MM.1S (cell line): ENCODE data around the gene NAGLU.

Source experiments
- DNase-seq: peaks from one replicate; pipeline ENCODE4 v3.0.0-alpha.2; 2015
- H2AFZ ChIP-seq: fragments of 300-600 bp; sonication (generic); 2 replicates; pipeline ENCODE4 v1.6.0; 2016; ENCODE audit warnings: antibody characterized with exemption, low read length
- H3F3A ChIP-seq: fragments of 300-600 bp; sonication (generic); 2 replicates; pipeline ENCODE4 v1.6.1; 2016; ENCODE audit warnings: mild to moderate bottlenecking, antibody characterized with exemption, low read length, moderate library complexity, mixed read lengths; ENCODE audit not compliant: insufficient read depth
- H3K27ac ChIP-seq: fragments of 300-600 bp; sonication (generic); 2 replicates; pipeline ENCODE4 v1.5.1; 2016; ENCODE audit warnings: mild to moderate bottlenecking, low read length
- H3K27me3 ChIP-seq: fragments of 300-600 bp; sonication (generic); replicated peaks from 2 replicates; pipeline ENCODE4 v1.6.0; 2016; ENCODE audit warnings: low read length; ENCODE audit not compliant: insufficient read depth
- H3K36me3 ChIP-seq: fragments of 300-600 bp; sonication (generic); replicated peaks from 2 replicates; pipeline ENCODE4 v1.6.1; 2016; ENCODE audit warnings: mild to moderate bottlenecking, low read length, mixed read lengths; ENCODE audit not compliant: insufficient read depth
- H3K4me1 ChIP-seq: fragments of 300-600 bp; sonication (generic); 2 replicates; pipeline ENCODE4 v1.6.1; 2016; ENCODE audit warnings: low read length, mixed read lengths
- H3K4me2 ChIP-seq: fragments of 300-600 bp; sonication (generic); 2 replicates; pipeline ENCODE4 v1.6.0; 2016; ENCODE audit warnings: low read depth, low read length
- H3K4me3 ChIP-seq: fragments of 300-600 bp; sonication (generic); 2 replicates; pipeline ENCODE4 v1.5.1; 2016; ENCODE audit warnings: low read length, mixed read lengths
- H3K79me2 ChIP-seq: fragments of 300-600 bp; sonication (generic); 2 replicates; pipeline ENCODE4 v1.6.1; 2016; ENCODE audit warnings: mixed run types, low read length, mixed read lengths
- H3K9ac ChIP-seq: fragments of 300-600 bp; sonication (generic); 2 replicates; pipeline ENCODE4 v1.6.1; 2016; ENCODE audit warnings: low read length, mixed read lengths
- H3K9me2 ChIP-seq: fragments of 300-600 bp; sonication (generic); replicated peaks from 2 replicates; pipeline ENCODE4 v1.6.1; 2016; ENCODE audit warnings: mild to moderate bottlenecking, low read length, mixed read lengths; ENCODE audit not compliant: insufficient read depth
- H3K9me3 ChIP-seq: fragments of 300-600 bp; sonication (generic); replicated peaks from 2 replicates; pipeline ENCODE4 v1.6.1; 2016; ENCODE audit warnings: mild to moderate bottlenecking, low read length, mixed read lengths; ENCODE audit not compliant: insufficient read depth
- H4K20me1 ChIP-seq: fragments of 300-600 bp; sonication (generic); 2 replicates; pipeline ENCODE4 v1.6.1; 2016; ENCODE audit warnings: mild to moderate bottlenecking, low read length, moderate library complexity, mixed read lengths; ENCODE audit not compliant: insufficient read depth
- EZH2 ChIP-seq: fragments of 300-600 bp; sonication (generic); optimal IDR thresholded peaks from 2 replicates; pipeline ENCODE3; 2017; ENCODE audit warnings: low read depth, mild to moderate bottlenecking, antibody characterized with exemption, low read length, mixed read lengths
- EZH2phosphoT487 ChIP-seq: fragments of 300-600 bp; sonication (generic); IDR thresholded peaks from 2 replicates; pipeline ENCODE4 v1.6.1; 2018; ENCODE audit warnings: antibody characterized with exemption, low read length
- TF ChIP-seq, protein P1 (sequence below): fragments of 300-600 bp; sonication (generic); IDR thresholded peaks from 2 replicates; pipeline ENCODE4 v1.5.1; 2016; ENCODE audit warnings: antibody characterized with exemption, low read length, mixed read lengths

The NAGLU gene

DNA sequence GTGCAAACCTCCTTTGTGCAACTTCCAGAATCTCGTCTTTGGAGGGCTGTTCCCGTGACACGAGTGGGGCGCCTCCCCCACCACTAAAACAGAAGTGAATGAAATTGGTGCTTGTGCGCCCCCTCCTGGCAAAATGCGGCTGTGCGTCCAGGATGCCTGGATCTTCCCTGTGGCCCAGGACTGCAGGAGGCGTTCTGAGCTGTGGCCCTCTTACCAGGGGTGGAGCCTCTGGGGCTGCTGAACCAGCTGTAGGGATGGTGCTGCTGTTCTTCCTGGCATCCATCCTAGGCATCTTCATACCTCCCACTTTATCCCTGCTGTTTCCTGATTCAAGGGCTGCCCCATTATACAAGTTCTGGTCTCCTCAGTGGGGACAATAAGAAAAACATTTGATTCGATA lies 18.5 kb upstream of the NAGLU start:
- H3K27me3 ChIP-seq, result no peaks in the 10 kb centered on the region
- H3K9me3 ChIP-seq, result no peaks in the 10 kb centered on the region
- no peak overlapping the region for H3K9ac ChIP-seq
- H4K20me1 ChIP-seq, result no peaks in the 10 kb centered on the region
- no peaks in the 10 kb centered on the region for H3K36me3 ChIP-seq
- H3K9me2 ChIP-seq, result no peaks in the 10 kb centered on the region
- TF ChIP-seq, protein P1, sequence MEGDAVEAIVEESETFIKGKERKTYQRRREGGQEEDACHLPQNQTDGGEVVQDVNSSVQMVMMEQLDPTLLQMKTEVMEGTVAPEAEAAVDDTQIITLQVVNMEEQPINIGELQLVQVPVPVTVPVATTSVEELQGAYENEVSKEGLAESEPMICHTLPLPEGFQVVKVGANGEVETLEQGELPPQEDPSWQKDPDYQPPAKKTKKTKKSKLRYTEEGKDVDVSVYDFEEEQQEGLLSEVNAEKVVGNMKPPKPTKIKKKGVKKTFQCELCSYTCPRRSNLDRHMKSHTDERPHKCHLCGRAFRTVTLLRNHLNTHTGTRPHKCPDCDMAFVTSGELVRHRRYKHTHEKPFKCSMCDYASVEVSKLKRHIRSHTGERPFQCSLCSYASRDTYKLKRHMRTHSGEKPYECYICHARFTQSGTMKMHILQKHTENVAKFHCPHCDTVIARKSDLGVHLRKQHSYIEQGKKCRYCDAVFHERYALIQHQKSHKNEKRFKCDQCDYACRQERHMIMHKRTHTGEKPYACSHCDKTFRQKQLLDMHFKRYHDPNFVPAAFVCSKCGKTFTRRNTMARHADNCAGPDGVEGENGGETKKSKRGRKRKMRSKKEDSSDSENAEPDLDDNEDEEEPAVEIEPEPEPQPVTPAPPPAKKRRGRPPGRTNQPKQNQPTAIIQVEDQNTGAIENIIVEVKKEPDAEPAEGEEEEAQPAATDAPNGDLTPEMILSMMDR, result peak; percentile 98
- no peak for TF ChIP-seq EZH2
- H3K4me1 ChIP-seq, result no peaks in the 10 kb centered on the region
- no peak overlapping the region for H3K4me3 ChIP-seq
- H3K27ac ChIP-seq, result no peak overlapping the region
- no peaks in the 10 kb centered on the region for H3F3A ChIP-seq
- no peak overlapping the region for H2AFZ ChIP-seq
- DNase-seq, result peak; percentile 70
- no peak overlapping the region for H3K4me2 ChIP-seq
- H3K79me2 ChIP-seq, result no peaks in the 10 kb centered on the region

DNA sequence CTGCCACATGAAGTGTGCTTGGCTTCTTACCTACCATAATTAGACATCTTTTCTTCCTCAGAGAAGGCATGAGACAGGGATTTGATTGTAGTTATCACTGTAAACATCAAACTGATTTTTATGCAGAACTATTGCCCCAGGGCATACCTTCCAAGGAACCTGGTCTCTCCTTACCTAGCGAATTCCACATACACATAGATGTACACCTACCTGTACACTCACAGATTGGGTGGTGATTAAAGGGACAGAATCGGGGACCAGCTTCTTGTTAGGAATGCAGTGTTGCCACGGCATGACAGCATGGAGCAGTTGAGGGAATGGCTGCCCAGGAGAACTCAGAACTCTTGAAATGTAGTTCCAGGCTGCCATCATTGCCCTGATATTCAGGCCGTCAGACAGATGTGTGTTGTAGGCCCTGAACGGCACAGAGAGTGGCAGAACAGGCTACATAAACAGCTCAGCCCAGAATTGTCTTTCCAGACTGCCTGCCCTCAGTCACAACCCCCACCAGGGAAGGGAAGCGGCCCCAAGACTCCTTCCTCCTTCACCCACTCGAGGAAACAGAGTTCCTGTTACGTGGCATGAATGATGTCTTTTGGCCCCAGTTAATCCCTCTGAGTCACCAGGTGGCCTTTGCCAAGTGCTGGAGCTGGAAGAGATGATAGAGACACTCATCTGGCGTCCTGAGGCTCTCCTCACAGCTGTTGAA lies 17.8 kb upstream of the NAGLU start:
- Histone ChIP-seq H3K4me3 (no peak overlapping the region), H3K9ac (no peak overlapping the region), H3K36me3 (no peaks in the 10 kb centered on the region), H3K4me1 (no peaks in the 10 kb centered on the region), H3K27ac (no peak overlapping the region), H3K4me2 (no peak overlapping the region), H3K9me2 (no peaks in the 10 kb centered on the region), H4K20me1 (no peaks in the 10 kb centered on the region), H3K27me3 (no peaks in the 10 kb centered on the region), H3F3A (no peaks in the 10 kb centered on the region), H2AFZ (no peak overlapping the region), H3K79me2 (no peaks in the 10 kb centered on the region), H3K9me3 (no peaks in the 10 kb centered on the region)
- no peak for TF ChIP-seq EZH2
- no peak for TF ChIP-seq EZH2phosphoT487
- TF ChIP-seq, protein P1, result no peak
- DNase-seq, result no peak

DNA sequence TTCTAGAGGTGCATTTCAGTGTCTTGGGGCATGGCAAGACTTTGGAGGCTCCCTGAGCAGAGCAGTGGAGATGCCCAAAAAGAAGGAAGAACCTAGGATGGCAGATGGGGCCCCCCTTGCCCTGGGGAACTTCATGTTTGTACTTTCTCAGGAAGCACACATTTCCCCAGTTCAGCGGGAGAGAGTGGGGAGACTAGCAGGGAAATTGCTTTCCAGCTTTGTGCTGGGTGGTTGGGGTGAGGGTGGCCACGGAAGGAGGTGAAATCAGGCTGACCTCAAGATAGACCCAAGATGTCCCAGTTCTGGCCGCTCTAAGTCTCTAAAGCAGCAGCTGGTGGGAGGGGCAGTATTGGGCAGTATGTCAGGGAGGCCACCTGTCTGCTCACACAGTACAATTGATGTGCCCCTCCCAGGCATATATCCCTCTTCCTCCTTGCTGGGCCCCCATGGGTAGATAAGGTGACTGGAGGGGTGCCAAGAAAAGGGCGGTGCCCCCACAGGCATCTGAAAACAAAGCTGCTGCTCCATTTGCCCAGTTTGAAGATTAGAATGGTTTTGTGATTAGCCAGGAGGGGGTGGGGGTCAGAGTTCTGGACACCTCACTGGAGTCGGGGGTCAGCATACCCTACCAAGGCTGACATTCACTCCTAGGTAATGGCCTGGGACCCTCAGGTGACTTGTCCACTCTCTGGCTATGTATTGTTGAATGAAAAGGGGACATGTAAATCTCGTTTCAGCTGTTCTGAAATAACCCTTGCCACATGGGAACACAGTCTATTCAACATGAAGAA lies 17.1 kb upstream of the NAGLU start:
- H3K4me1 ChIP-seq, result no peaks in the 10 kb centered on the region
- H2AFZ ChIP-seq, result no peak overlapping the region

More for the DNA sequence above, 17.1 kb upstream of the NAGLU start:
- H3F3A ChIP-seq, result no peaks in the 10 kb centered on the region
- no peaks in the 10 kb centered on the region for H3K9me3 ChIP-seq
- H4K20me1 ChIP-seq, result no peaks in the 10 kb centered on the region
- DNase-seq, result no peak
- H3K36me3 ChIP-seq, result no peaks in the 10 kb centered on the region
- no peak overlapping the region for H3K4me3 ChIP-seq
- TF ChIP-seq, protein P1, result no peak
- no peak for TF ChIP-seq EZH2phosphoT487
- TF ChIP-seq EZH2, result no peak
- H3K79me2 ChIP-seq, result no peaks in the 10 kb centered on the region
- H3K9me2 ChIP-seq, result no peaks in the 10 kb centered on the region
- no peak overlapping the region for H3K4me2 ChIP-seq
- no peaks in the 10 kb centered on the region for H3K27me3 ChIP-seq
- no peak overlapping the region for H3K27ac ChIP-seq
- H3K9ac ChIP-seq, result no peak overlapping the region
